ENCODE data around the gene ARL15.

- TF ChIP-seq CTCF (IDR thresholded peaks at IDR 0.05) (no peak), POLR2A (IDR thresholded peaks at IDR 0.05) (no peak)
These were observed 51.3 kb downstream of the ARL15 start for GRCh38 chr5:54259090-54259489.
